Chondrocyte (in vitro differentiated cells): ENCODE results near the gene AKAP13. TPM values are rescaled to one million over a fixed set of nuclear protein-coding genes. Genes with fewer than 3 reads are reported as not detected.

Source experiments
- DNase-seq: peaks from one replicate; pipeline ENCODE4 v3.0.0; 2021; ENCODE audit warnings: mixed read lengths, low spot score
- H3K27ac Mint-ChIP-seq: one replicate; pipeline ENCODE4 v1.8.0; 2021; ENCODE audit warnings: mild to moderate bottlenecking, moderate library complexity, mixed read lengths; ENCODE audit not compliant: unreplicated experiment
- H3K27me3 Mint-ChIP-seq: 2 replicates; pipeline ENCODE4 v1.8.0; 2021; ENCODE audit warnings: low read depth, mixed read lengths
- H3K36me3 Mint-ChIP-seq: 2 replicates; pipeline ENCODE4 v1.8.0; 2021; ENCODE audit warnings: low read depth, mixed read lengths
- H3K4me1 Mint-ChIP-seq: 2 replicates; pipeline ENCODE4 v1.8.0; 2021; ENCODE audit warnings: low read depth, mild to moderate bottlenecking, mixed read lengths
- H3K4me3 Mint-ChIP-seq: one replicate; pipeline ENCODE4 v1.8.0; 2021; ENCODE audit warnings: mild to moderate bottlenecking, moderate library complexity, mixed read lengths; ENCODE audit not compliant: unreplicated experiment
- H3K9me3 Mint-ChIP-seq: 2 replicates; pipeline ENCODE4 v1.8.0; 2021; ENCODE audit warnings: low read depth, mixed read lengths
- total RNA-seq: library from RNA; stranded (reverse); gene quantifications from 3 replicates; pipeline ENCODE4 v1.2.1, GENCODE V29; 2021
- TF ChIP-seq, protein P1 (sequence below): fragments of 200-600 bp; sonication (generic); IDR thresholded peaks from 2 replicates; pipeline ENCODE4 v1.5.0; 2021; ENCODE audit warnings: antibody characterized with exemption, mild to moderate bottlenecking, moderate library complexity

AKAP13 gene
- total RNA-seq, 1 donor from 2014 or later = 80.6 TPM

DNA sequence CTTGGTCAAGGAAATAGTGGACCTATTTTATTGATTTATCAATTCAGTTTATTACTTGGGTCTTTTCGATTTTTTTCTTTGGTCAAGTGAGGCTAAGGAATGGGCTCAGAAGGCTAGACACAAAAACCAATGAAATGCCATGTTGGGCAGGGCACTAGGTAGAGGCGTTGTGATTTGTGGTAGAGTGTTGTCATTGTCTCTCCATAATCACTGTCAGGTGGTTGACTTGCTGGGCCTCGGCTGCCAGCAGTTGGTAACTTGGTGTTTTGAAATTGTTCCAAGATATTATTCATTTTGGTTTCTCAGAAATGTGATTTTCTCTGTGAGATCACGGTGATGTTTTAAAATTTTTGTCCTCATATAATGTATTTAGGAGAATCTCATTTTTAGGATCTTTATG is 240.7 kb downstream of the AKAP13 start:
- TF ChIP-seq, protein P1, sequence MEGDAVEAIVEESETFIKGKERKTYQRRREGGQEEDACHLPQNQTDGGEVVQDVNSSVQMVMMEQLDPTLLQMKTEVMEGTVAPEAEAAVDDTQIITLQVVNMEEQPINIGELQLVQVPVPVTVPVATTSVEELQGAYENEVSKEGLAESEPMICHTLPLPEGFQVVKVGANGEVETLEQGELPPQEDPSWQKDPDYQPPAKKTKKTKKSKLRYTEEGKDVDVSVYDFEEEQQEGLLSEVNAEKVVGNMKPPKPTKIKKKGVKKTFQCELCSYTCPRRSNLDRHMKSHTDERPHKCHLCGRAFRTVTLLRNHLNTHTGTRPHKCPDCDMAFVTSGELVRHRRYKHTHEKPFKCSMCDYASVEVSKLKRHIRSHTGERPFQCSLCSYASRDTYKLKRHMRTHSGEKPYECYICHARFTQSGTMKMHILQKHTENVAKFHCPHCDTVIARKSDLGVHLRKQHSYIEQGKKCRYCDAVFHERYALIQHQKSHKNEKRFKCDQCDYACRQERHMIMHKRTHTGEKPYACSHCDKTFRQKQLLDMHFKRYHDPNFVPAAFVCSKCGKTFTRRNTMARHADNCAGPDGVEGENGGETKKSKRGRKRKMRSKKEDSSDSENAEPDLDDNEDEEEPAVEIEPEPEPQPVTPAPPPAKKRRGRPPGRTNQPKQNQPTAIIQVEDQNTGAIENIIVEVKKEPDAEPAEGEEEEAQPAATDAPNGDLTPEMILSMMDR = no peak
- Mint-ChIP-seq H3K36me3 (no peaks in the 10 kb centered on the region), H3K4me1 (no peaks in the 10 kb centered on the region), H3K27me3 (no peaks in the 10 kb centered on the region), H3K27ac (no peak overlapping the region), H3K9me3 (no peaks in the 10 kb centered on the region), H3K4me3 (no peak overlapping the region)
- DNase-seq = no peak

DNA sequence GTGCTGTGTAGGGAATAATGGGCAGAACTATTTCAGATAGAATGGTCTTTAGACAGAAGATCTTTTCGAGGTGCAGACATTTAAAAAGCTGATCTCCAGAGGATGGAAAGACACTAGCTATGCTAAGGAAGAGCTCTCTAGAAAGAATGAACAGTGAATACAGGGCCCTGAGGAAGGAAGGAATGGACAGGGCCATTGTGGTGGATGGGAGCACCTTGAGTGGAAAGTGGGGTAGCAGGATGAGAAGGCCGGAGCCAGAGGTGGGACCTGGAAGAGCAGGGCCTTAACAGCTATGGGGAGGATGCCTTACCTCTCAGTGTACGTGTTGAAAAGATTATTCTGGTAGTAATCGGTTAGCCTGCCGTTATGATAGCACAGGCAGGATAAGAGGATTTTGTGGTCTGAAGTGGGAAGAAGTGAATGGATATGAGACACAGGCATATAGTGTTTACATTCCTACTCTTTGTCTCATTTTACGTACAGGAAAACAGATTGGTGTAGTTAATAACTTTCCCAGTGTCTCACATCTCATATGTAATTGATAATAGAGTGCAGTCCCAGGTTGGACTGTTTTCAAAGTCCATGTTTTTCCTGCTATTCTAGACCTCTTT is 241.9 kb downstream of the AKAP13 start:
- H3K4me1 Mint-ChIP-seq = peaks cover 7% of the 10 kb centered on the region
- peaks cover 1% of the 10 kb centered on the region for H3K36me3 Mint-ChIP-seq
- TF ChIP-seq, protein P1 = no peak
- peak overlapping the region; percentile 69 for H3K4me3 Mint-ChIP-seq
- DNase-seq = no peak
- no peaks in the 10 kb centered on the region for H3K9me3 Mint-ChIP-seq
- peak overlapping the region; percentile 60 for H3K27ac Mint-ChIP-seq
- H3K27me3 Mint-ChIP-seq = no peaks in the 10 kb centered on the region

DNA sequence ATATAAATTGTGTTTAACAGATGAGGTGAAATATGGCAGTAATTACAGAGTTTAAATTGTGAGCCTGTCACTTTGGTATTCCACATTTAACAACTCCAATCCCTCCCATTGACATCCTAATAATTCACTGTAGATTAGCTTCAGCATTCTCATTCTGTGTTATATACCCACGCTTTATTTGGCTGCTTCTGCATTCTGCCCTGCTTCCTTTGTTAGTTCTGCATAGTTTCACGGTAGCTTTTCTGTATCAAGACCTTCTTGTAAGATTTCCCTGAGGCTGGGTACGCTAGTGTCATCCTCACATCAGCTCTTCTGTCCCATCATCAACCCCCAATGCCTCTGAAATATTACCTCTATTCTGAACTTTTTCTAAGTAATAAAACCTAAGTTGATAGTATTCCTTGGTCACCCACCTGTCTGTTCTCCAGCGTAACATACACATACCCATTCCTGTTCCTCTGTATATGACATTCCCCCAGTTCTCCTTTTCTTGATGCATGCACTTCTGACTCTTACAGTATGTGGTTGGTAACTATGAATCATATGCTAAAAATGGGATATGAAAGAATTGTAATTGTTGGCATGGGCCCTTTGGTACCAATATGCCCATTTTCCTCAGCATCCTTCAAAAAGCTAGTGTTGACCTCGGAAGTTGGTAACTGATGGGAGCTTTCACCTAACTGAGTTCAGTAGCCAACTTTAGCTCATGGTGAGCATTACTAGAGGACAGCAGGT is 243.1 kb downstream of the AKAP13 start:
- H3K9me3 Mint-ChIP-seq = no peaks in the 10 kb centered on the region
- H3K36me3 Mint-ChIP-seq = peaks cover 1% of the 10 kb centered on the region
- H3K27ac Mint-ChIP-seq = peak overlapping the region; percentile 95
- no peak for DNase-seq
- H3K4me3 Mint-ChIP-seq = peak overlapping the region; percentile 37
- H3K27me3 Mint-ChIP-seq = no peaks in the 10 kb centered on the region
- H3K4me1 Mint-ChIP-seq = peaks cover 10% of the 10 kb centered on the region
- TF ChIP-seq, protein P1 = no peak

DNA sequence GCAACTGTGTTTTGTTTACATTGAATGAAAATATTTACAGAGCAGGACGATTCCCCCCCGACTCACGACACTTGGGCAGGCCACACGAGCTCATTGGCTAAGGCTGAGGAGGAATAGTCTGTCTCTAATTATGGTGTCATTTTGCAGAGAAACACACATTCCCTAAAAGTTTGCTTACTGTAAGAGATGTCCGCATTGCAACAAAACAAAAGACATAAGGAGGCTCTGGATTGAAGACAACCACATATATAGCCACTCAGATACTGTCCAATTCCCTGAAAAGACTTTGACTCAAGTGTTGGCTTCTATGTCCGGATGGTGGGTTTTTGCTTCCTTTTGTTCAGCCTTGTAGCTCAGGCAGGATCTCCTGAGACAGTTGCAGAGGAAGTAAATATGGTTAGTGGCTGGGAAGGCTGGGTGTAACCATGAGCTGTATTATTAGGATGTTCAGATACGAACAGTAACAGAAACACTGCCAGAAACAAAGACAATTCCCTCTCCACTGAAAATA is 243.9 kb downstream of the AKAP13 start:
- DNase-seq = no peak
- peaks cover 1% of the 10 kb centered on the region for H3K36me3 Mint-ChIP-seq
- no peaks in the 10 kb centered on the region for H3K9me3 Mint-ChIP-seq
- TF ChIP-seq, protein P1 = no peak
- no peaks in the 10 kb centered on the region for H3K27me3 Mint-ChIP-seq
- H3K4me1 Mint-ChIP-seq = peaks cover 10% of the 10 kb centered on the region
- H3K4me3 Mint-ChIP-seq = no peak overlapping the region
- peak overlapping the region; percentile 58 for H3K27ac Mint-ChIP-seq

DNA sequence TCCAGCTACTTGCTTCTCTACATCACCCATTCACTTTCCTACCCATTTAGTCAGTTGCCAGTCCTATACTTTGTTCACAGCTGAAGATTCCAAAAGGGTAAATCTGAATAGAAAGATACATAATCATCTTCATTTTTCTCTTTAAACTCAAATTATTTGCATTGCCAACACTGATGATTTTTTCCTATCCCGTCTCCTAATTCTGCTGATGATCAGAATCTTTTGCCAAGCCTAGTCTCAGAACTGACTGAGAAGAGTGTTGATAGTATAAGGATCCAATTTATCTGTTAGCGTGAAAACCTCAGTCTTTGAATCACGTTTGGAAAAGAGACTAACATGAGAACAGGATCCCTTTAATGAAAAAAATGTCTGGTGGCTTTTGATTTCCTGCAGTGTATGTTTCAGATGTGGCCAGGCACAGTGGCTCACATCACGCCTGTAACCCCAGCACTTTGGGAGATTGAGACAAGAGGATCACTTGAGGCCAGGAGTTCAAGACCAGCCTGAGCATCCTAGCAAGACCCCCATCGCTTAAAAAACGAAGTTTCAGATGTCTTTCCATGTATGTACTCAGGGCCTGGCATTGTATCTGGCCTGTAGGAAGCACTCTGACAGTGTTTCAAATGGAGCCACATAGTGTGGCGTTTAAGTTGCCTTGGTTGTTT is 244.9 kb downstream of the AKAP13 start:
- TF ChIP-seq, protein P1 = no peak
- Mint-ChIP-seq H3K4me3 (no peak overlapping the region), H3K36me3 (peaks cover 1% of the 10 kb centered on the region), H3K9me3 (no peaks in the 10 kb centered on the region), H3K4me1 (peaks cover 10% of the 10 kb centered on the region), H3K27ac (peak overlapping the region; percentile 43), H3K27me3 (no peaks in the 10 kb centered on the region)
- DNase-seq = no peak
